Measurements from ENCODE around the gene TBXAS1.

The TBXAS1 gene

DNA sequence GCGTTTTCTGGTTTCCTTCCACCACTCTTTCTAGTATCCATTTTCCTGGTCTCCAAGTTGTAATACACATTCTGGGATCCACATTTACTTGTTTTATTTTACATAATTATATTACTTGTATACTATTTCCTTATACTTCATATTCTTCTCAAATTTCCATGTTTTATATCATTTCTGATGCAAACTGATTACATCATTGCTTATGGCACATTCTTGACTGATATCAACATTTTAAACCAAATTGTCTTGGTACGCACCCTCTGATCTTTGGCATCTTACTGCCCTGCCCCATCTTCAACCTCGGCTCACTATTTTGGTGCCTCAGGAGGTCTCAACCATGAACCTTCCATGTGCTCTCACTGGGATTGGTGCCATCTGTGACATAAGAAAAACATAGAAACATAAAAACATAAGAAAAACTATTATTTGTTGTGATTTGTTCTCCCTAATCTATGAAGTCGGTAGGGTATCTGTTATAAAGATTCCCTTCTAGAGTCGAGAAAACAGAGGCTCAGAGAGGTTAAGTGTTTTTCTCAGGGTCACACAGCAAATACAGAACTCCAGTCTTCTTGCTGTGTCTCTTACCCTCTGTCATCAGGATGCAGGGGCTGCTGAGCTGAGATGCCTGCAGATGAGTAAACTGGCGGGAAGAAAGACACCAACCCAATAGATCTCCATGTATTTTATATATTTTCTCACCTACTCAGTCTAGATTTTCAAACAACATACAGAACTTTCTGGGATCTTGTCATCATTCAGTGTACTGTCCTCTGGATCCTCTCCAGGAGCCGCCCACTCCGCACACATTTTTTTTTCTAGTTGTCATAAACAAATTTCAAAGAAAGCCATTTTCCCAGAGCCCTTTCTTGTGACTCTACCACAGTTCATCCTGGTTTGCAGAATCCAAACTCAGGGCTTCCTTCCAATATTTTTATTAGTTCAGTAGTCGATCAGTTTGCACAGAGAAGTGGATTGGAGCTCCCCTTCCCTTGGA, 154.2 kb downstream of the TBXAS1 start:
- no peak for DNase-seq (ENCODE audit: low spot score)
- TF ChIP-seq, protein P1, sequence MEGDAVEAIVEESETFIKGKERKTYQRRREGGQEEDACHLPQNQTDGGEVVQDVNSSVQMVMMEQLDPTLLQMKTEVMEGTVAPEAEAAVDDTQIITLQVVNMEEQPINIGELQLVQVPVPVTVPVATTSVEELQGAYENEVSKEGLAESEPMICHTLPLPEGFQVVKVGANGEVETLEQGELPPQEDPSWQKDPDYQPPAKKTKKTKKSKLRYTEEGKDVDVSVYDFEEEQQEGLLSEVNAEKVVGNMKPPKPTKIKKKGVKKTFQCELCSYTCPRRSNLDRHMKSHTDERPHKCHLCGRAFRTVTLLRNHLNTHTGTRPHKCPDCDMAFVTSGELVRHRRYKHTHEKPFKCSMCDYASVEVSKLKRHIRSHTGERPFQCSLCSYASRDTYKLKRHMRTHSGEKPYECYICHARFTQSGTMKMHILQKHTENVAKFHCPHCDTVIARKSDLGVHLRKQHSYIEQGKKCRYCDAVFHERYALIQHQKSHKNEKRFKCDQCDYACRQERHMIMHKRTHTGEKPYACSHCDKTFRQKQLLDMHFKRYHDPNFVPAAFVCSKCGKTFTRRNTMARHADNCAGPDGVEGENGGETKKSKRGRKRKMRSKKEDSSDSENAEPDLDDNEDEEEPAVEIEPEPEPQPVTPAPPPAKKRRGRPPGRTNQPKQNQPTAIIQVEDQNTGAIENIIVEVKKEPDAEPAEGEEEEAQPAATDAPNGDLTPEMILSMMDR (IDR thresholded peaks at IDR 0.05; ENCODE audit: extremely low read depth, insufficient read depth, missing control alignments) = no peak
- in situ Hi-C loops (cut with MboI; ENCODE audit: low pct_unique_long_range_greater_than_20kb, low sequenced_read_pairs, unreplicated experiment) = no loop called here

GRCh38 chr7:139984642-139985539, 155.8 kb downstream of the TBXAS1 start:
- DNase-seq (ENCODE audit: low spot score) = no peak
- in situ Hi-C loops (cut with MboI; ENCODE audit: low pct_unique_long_range_greater_than_20kb, low sequenced_read_pairs, unreplicated experiment) = no loop called here
- TF ChIP-seq, protein P1 (IDR thresholded peaks at IDR 0.05; ENCODE audit: extremely low read depth, insufficient read depth, missing control alignments) = no peak

DNA sequence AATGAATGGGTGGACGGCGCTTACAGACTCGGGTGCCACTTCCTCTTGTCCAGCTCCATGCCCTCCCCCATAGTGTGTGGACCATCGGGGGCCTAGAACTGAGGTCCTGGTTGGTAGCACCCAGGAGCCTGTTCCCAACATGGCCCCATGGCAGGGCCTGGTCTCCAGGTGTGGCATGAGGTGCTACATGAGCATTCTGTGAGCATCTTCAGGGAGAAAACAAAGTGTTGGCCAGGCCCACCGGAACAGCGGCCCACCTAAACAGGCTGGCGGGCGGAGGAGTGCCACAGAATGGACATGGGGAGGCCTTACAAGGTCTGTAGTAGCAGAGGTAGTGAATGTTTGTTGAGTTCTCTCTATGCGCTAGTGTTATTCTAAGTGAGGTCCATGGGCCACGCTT, 156.7 kb downstream of the TBXAS1 start:
- DNase-seq (ENCODE audit: low spot score) = no peak
- TF ChIP-seq, protein P1 (IDR thresholded peaks at IDR 0.05; ENCODE audit: extremely low read depth, insufficient read depth, missing control alignments) = no peak
- in situ Hi-C loops (cut with MboI; ENCODE audit: low pct_unique_long_range_greater_than_20kb, low sequenced_read_pairs, unreplicated experiment) = no loop called here

DNA sequence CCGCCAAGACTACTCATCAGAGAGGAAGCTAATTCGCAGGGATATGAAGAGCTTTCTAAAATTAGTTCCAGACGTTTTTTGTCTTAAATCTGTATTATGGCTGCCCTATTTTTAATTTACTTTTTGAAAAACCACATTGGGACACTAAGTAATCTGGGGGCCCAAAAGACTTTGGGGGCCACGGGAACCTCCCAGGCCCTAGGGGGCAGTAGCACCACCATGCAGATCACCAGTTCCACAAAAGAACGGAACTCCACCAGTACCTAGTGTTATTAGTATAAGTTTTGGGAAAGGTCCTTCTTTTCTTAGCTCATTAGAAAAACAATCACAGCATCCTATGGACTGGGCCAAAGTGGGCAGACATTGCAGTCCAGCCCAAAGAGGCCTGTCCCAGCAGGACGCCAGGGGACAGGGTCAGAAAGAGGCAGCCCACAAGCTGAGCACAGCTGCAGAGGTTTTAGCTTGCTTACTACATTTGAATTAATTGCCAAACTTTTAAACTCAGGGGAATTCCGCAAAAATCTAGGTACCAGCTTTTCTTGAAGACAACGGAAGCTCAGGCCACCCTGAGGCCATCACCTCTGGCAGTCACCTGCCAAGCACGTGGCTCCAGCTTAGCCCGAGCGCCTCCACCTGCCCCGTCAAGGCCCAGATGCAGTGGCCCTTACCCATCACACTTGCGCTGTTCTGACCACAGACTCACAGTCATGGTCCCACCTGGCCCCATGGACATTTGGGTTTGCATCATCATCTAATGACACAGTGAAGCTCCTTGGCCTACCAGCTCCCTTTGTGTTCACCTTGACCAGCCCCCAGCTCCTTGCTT, 158.8 kb downstream of the TBXAS1 start:
- TF ChIP-seq, protein P1 (IDR thresholded peaks at IDR 0.05; ENCODE audit: extremely low read depth, insufficient read depth, missing control alignments) = no peak
- in situ Hi-C loops (cut with MboI; ENCODE audit: low pct_unique_long_range_greater_than_20kb, low sequenced_read_pairs, unreplicated experiment) = no loop called here

DNA sequence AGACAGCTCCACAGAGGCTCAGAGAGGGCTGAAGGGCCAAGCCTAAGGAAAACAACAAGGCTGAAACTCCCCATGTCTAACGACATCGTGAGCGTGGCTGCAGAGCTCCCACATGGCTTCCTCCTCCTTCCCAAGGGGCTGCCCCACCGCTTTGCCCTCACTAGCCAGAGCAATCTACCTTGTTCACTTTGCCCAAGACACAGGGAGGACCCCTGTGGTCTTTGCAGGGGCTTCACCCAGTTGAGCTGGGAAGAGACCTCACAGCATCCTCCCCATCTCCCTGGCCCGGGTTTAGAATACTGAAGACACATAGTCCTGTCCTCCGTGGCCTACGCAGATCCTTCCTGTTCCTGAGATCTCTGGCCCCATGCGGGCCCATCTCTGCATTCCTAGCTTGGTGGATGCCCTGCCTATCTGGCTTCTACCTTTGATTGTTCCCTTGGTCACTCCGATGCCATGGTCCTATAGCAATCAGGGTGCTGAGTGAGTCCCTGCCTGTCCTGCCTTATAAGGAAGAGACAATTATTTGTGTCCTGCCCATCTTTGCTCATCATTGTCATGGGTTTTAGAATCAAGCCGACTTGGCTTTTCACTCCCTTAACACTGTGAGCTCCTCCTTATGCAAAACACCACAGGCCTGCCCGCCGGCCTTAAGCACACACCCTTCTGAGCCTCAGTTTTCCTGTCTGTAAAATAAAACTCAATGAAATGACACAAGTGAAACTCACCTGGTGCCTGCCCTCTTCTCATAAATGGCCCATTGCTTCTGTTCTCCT, 160.5 kb downstream of the TBXAS1 start:
- in situ Hi-C loops (cut with MboI; ENCODE audit: low pct_unique_long_range_greater_than_20kb, low sequenced_read_pairs, unreplicated experiment) = no loop called here
- DNase-seq (ENCODE audit: low spot score) = no peak
- TF ChIP-seq, protein P1 (IDR thresholded peaks at IDR 0.05; ENCODE audit: extremely low read depth, insufficient read depth, missing control alignments) = no peak

More for the DNA sequence above, 158.8 kb downstream of the TBXAS1 start:
- DNase-seq (ENCODE audit: low spot score) = no peak

Data from GM13977 (cell line).